ENCODE data around the gene LSM12. TPM values are rescaled to one million over a fixed set of nuclear protein-coding genes. Genes with fewer than 3 reads are reported as not detected.

The LSM12 gene
- total and polyA plus RNA-seq, 2 of the 8 experiments (the other 6 are each of a cell fraction or from before 2014, with no cell fraction given), result 69.8 to 142 TPM

DNA sequence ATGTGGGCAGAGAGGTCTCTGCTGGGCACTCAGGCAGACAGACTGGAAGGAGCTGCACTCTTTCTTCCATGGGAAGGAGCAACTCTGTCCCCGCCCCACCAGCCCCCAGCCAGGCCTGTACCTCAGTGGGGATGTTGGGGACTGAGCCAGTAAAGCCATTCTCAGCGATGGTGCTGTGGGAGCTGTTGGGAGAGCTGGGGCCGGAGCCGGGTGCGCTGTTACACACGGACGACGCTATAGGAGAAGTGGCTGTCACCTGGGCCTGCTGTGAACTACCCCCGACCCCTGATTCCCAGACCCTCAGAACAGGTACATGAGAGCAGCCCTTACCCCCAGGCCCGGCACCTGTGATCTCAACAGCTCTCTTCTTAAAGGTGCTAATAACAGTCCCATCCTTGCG, 25.6 kb upstream of the LSM12 start:
- no peak overlapping the region for H4K91ac ChIP-seq (replicated peaks; ENCODE audit: insufficient read length, low read length)
- CTCF ChIA-PET (ENCODE audit: partially characterized antibody), result interaction anchor here (0.7 to 34.4 kb wide), 3 partner anchors 9 to 22 kb away, joined by 3 to 638 read pairs (median 6); partner anchors contain the start of gene HDAC5
- no peak for TF ChIP-seq HDAC2 (IDR thresholded peaks at IDR 0.05; ENCODE audit: borderline replicate concordance in 1 of 2, low read depth in 2 of 2, low read length in 2 of 2)
- no peak for TF ChIP-seq NRF1 (IDR thresholded peaks at IDR 0.05; ENCODE audit: low read depth, low read length)
- TF ChIP-seq, protein P1, sequence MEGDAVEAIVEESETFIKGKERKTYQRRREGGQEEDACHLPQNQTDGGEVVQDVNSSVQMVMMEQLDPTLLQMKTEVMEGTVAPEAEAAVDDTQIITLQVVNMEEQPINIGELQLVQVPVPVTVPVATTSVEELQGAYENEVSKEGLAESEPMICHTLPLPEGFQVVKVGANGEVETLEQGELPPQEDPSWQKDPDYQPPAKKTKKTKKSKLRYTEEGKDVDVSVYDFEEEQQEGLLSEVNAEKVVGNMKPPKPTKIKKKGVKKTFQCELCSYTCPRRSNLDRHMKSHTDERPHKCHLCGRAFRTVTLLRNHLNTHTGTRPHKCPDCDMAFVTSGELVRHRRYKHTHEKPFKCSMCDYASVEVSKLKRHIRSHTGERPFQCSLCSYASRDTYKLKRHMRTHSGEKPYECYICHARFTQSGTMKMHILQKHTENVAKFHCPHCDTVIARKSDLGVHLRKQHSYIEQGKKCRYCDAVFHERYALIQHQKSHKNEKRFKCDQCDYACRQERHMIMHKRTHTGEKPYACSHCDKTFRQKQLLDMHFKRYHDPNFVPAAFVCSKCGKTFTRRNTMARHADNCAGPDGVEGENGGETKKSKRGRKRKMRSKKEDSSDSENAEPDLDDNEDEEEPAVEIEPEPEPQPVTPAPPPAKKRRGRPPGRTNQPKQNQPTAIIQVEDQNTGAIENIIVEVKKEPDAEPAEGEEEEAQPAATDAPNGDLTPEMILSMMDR (IDR thresholded peaks at IDR 0.05; ENCODE audit: control extremely low read depth in 1 of 3, insufficient read depth in 1 of 3, low read depth in 1 of 3, low read length in 3 of 3), result no peak
- no peak for TF ChIP-seq CEBPB (IDR thresholded peaks at IDR 0.05; ENCODE audit: low read depth, low read length)
- no peak for TF ChIP-seq EGR1 (IDR thresholded peaks at IDR 0.05; ENCODE audit: borderline replicate concordance, low read depth, low read length)
- TF ChIP-seq, protein P2, sequence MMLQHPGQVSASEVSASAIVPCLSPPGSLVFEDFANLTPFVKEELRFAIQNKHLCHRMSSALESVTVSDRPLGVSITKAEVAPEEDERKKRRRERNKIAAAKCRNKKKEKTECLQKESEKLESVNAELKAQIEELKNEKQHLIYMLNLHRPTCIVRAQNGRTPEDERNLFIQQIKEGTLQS (IDR thresholded peaks at IDR 0.05; ENCODE audit: insufficient read depth, low read depth, low read length), result no peak
- no peak for TF ChIP-seq SIN3A (conservative IDR thresholded peaks at IDR 0.05 in 1 of 2, IDR thresholded peaks at IDR 0.05 in 1 of 2; ENCODE audit: low read depth in 1 of 2, low read length in 2 of 2)
- no peak for TF ChIP-seq EZH2 (IDR thresholded peaks at IDR 0.05; ENCODE audit: low read depth, low read length, severe bottlenecking)
- no peak for TF ChIP-seq CBX8 (IDR thresholded peaks at IDR 0.05; ENCODE audit: borderline replicate concordance, low read depth, low read length)
- no peak for TF ChIP-seq BCL11A (IDR thresholded peaks at IDR 0.05; ENCODE audit: low read depth in 2 of 2, low read length in 2 of 2)

More for the DNA sequence above, 25.6 kb upstream of the LSM12 start:
- no peak overlapping the region for H4K5ac ChIP-seq (ENCODE audit: insufficient read length, low read depth, low read length)
- no peaks in the 10 kb centered on the region for H4K20me1 ChIP-seq (replicated peaks in 1 of 2; ENCODE audit: control insufficient read depth in 1 of 2, insufficient read depth in 2 of 2, low read length in 2 of 2)
- peaks cover 4 to 17% (median 13%) of the 10 kb centered on the region in 4 experiments; a peak in 6 of 8 replicates for H3K36me3 ChIP-seq (ENCODE audit: control insufficient read depth in 2 of 4, insufficient read depth in 4 of 4, low read length in 3 of 4)
- FAIRE-seq (no peak), DNase-seq (ENCODE audit: low read depth in 1 of 2, low spot score in 2 of 2) (no peak)
- H2BK20ac ChIP-seq (ENCODE audit: low read length), result no peak overlapping the region
- peaks cover 0 to 3% of the 10 kb centered on the region in 2 experiments; a peak in 1 of 4 replicates for H3K79me2 ChIP-seq (ENCODE audit: control insufficient read depth in 1 of 2, insufficient read depth in 2 of 2, low read length in 2 of 2)
- H2BK5ac ChIP-seq (ENCODE audit: low read depth, low read length), result no peak overlapping the region
- no peaks in the 10 kb centered on the region for H3K27me3 ChIP-seq (replicated peaks in 1 of 4; ENCODE audit: control insufficient read depth in 3 of 4, extremely low read depth in 1 of 4, insufficient read depth in 3 of 4, low read length in 3 of 4)
- H3K4me3 ChIP-seq (ENCODE audit: extremely low read depth in 1 of 4, insufficient read depth in 2 of 4, low read depth in 3 of 4, low read length in 4 of 4), result no peak overlapping the region
- no peak overlapping the region for H2AK5ac ChIP-seq (ENCODE audit: low read depth, low read length)
- H3K23ac ChIP-seq (ENCODE audit: insufficient read length), result no peak overlapping the region
- H3K23me2 ChIP-seq (ENCODE audit: low read depth, low read length), result peaks cover 4% of the 10 kb centered on the region
- H3K9me3 ChIP-seq (ENCODE audit: insufficient read depth in 2 of 2, low read depth in 1 of 2, low read length in 1 of 2), result no peaks in the 10 kb centered on the region
- no peak overlapping the region for H2BK120ac ChIP-seq (replicated peaks; ENCODE audit: low read depth, low read length)
- no peak overlapping the region for H2BK15ac ChIP-seq (ENCODE audit: low read length)
- no peak overlapping the region for H3K18ac ChIP-seq (ENCODE audit: extremely low read depth, low read length)
- no peak overlapping the region for H3K9ac ChIP-seq (replicated peaks in 1 of 4; ENCODE audit: extremely low read depth in 1 of 4, low read depth in 3 of 4, low read length in 3 of 4)
- H3K4me1 ChIP-seq (replicated peaks in 1 of 4; ENCODE audit: control insufficient read depth in 3 of 4, insufficient read depth in 4 of 4, low read length in 3 of 4), result peaks cover 5 to 18% (median 11%) of the 10 kb centered on the region in 4 experiments
- 86% methylated on average over 11 of the region's 11 CpGs; no CpG with 5 or more reads in 1 of the 2 experiments for WGBS, 2 experiments (ENCODE audit: extremely low coverage in 1 of 2, insufficient coverage in 1 of 2, insufficient read length in 1 of 2, insufficient replicate concordance in 2 of 2, low coverage in 1 of 2, low lambda C conversion rate in 2 of 2, missing lambda C conversion rate in 1 of 2)
- H3K4me2 ChIP-seq (ENCODE audit: insufficient read depth in 1 of 2, low read depth in 2 of 2, low read length in 2 of 2), result no peak overlapping the region
- POLR2A ChIA-PET (ENCODE audit: partially characterized antibody), result interaction anchor here (1.0 to 1.4 kb wide), 5 partner anchors 9 to 32 kb away, joined by 3 to 5 read pairs (median 3); no protein-coding TSS in a partner anchor
- no peak overlapping the region for H2AFZ ChIP-seq (ENCODE audit: low read length)
- H3K56ac ChIP-seq (replicated peaks; ENCODE audit: insufficient read length, low read depth, low read length), result no peak overlapping the region
- no peaks in the 10 kb centered on the region; the same call in 1 of the 2 replicates for H3K79me1 ChIP-seq (ENCODE audit: low read depth, low read length)
- H2BK12ac ChIP-seq (ENCODE audit: low read depth, low read length), result no peak overlapping the region
- H3K4ac ChIP-seq (replicated peaks; ENCODE audit: insufficient read length, low read depth, low read length), result no peak overlapping the region
- H3K14ac ChIP-seq (ENCODE audit: insufficient read length), result no peak overlapping the region
- H3K27ac ChIP-seq (ENCODE audit: low read depth, low read length), result no peak overlapping the region
- no peak overlapping the region for H4K8ac ChIP-seq (ENCODE audit: extremely low read depth, insufficient read depth, low read length)

Measured in H1 (cell line).